GM18907 (cell line): ENCODE results near the gene CHD5.
"Not testable (repeated sequence)": the region's sequence is repeated elsewhere in the genome, so short reads cannot be mapped to it uniquely, and the experiment has no call there.

Experiments
- ATAC-seq: cut with Tn5 transposase; IDR thresholded peaks from one replicate; pipeline ENCODE4 v1.9.1; 2021; ENCODE audit warnings: mild to moderate bottlenecking, moderate library complexity; ENCODE audit not compliant: unreplicated experiment

Gene CHD5

DNA sequence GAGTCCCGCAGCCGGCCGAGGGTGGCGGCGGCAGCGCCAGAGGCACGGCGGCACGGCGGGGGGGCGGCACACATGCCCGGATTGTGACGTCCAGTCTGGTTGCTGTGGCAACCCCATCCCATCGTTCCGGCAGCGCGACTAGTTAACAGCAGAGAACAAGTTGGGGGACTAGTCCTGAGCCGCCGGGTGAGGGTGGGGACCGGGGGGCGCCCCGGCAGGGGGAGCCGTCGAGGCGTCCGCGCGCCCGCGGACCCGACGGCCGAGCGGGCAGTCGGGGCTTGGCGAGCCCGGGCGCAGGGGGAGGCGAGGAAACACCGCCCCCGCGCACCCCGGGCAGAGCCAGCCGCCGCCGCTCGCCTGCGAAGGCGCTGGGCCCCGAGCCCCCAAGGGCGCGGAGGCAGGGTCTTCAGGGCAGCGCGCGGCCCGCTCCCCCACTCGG is at the start of gene CHD5:
CHD5 (minus strand) TSS at position 54 of the 439 bp plus-strand sequence. CDS start 298 bp downstream, outside the sequence.
- ATAC-seq, result no peak

- no peak for ATAC-seq
Observed at GRCh38 chr1:6225651-6226050, 45.5 kb upstream of the CHD5 start.

GRCh38 chr1:6224718-6225117 is 44.6 kb upstream of the CHD5 start:
- ATAC-seq, result no peak

- ATAC-seq, result no peak
Observed at GRCh38 chr1:6223617-6224016, 43.5 kb upstream of the CHD5 start.

DNA sequence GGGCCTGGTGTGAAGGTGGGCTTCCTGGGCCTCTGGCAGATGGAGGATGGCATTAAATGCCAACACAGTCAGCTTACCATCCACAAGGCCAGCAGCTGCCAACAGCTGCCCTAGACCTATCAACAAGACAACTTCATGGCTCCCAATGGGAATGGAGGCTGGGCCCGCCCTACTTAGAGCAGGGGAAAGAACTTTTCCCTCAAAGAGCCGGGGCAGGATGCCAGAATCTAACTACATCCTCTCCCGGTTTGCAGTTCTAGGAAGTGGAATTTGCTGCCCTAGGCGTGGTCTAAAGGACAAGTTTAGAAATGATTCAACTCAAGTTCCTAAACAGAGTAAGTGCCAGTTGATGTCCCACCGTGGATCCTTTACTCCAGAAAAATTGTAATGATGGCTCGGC is 42.5 kb upstream of the CHD5 start:
- ATAC-seq, result no peak

DNA sequence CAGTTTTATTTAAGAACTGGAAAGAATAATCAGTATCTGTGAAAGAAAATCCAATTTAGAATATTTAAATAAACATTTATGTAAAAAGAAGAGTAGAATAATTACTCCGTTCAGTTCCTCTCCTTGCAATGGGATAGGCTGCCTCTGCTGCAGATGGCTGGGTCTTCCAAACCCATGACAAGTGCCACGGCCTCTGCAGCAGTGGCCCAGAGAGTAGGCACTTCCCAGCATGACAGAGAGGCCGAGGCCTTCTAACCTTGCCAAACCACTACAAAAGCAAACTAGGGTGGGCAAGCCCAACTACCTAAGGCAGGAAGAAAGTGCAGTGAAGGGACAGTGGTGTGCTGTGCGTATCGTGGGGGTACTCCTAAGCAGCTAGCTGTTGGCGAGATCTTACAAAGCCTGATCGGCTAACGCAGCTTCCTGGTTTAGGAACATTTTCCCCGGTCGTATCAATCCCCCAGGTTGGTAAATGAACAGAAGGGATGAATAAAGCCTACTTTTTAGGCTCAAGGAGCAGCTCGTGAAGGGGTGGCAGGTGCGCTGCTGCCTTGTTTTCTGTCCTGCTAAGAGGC is 41.2 kb upstream of the CHD5 start:
- ATAC-seq, result no peak

GRCh38 chr1:6220236-6220635 is 40.1 kb upstream of the CHD5 start:
- no peak for ATAC-seq

DNA sequence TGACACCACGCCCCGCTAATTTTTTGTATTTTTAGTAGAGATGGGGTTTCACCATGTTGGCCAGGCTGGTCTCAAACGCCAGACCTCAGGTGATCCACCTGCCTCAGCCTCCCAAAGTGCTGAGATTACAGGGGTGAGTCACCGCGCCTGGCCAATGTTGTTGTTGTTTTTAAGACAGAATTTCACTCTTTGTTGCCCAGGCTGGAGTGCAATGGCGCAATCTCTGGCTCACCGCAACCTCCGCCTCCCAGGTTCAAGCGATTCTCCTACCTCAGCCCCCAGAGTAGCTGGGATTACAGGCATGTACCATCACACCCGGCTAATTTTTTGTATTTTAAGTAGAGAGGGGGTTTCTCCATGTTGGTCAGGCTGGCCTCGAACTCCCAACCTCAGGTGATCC is 39.5 kb upstream of the CHD5 start:
- ATAC-seq, result not testable (repeated sequence)

- ATAC-seq, result no peak
Observed at GRCh38 chr1:6218375-6219164, 38.4 kb upstream of the CHD5 start.

DNA sequence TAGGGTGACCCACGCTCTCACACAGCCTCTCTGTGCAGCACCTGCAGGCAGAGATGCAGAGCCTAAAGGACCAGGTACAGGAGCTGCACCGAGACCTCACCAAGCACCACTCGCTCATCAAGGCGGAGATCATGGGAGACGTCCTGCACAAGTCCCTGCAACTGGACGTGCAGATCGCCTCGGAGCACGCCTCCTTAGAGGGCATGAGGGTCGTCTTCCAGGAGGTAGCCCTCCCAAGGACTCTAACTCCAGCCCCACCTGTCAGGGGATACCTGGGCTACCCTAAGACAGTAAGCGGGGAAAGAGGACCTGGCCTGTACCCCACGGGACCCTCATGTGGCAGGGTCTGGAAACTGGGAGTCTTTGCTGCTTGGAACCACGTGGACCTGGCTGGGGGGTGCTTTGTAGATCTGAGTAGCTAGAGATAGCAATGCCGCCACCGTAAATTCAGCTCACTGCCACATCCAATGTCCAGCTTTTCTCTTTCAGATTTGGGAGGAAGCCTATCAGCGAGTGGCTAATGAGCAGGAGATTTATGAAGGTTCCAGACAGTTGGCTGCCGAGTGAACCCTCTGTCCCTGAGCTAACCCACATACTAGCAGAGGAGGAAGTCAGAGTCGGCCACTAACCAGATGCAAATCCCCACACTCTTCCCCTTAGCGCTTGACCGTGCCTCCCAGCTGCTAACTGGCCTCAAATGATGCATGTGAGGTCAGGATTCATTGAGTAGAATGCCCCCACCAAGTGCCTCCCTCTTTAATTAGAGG is 32.3 kb upstream of the CHD5 start:
- peak; percentile 46 for ATAC-seq

DNA sequence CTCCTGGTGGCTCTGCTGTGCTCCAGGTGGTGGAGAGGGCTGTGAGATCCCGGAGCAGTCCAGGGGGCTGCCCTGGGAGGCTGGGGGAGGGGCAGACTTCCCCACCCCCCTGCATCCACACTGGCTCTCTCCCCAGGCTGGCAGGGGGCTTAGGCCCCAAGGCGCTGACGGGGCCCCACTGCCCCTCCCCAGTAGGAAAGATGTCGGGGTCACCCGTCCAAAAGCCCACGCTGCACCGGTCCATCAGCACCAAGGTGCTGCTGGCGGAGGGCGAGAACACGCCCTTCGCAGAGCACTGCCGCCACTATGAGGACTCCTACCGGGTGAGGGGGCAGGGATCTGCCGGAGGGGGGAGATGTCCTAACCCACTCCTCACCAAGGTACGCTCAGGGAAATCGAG is 31.6 kb upstream of the CHD5 start:
- no peak for ATAC-seq

GRCh38 chr1:6210591-6211355 is 30.7 kb upstream of the CHD5 start:
- no peak for ATAC-seq

GRCh38 chr1:6209661-6210580 is 29.8 kb upstream of the CHD5 start:
- no peak for ATAC-seq

GRCh38 chr1:6208723-6209660 is 28.9 kb upstream of the CHD5 start:
- ATAC-seq, result no peak

GRCh38 chr1:6207921-6208320 is 27.8 kb upstream of the CHD5 start:
- no peak for ATAC-seq

DNA sequence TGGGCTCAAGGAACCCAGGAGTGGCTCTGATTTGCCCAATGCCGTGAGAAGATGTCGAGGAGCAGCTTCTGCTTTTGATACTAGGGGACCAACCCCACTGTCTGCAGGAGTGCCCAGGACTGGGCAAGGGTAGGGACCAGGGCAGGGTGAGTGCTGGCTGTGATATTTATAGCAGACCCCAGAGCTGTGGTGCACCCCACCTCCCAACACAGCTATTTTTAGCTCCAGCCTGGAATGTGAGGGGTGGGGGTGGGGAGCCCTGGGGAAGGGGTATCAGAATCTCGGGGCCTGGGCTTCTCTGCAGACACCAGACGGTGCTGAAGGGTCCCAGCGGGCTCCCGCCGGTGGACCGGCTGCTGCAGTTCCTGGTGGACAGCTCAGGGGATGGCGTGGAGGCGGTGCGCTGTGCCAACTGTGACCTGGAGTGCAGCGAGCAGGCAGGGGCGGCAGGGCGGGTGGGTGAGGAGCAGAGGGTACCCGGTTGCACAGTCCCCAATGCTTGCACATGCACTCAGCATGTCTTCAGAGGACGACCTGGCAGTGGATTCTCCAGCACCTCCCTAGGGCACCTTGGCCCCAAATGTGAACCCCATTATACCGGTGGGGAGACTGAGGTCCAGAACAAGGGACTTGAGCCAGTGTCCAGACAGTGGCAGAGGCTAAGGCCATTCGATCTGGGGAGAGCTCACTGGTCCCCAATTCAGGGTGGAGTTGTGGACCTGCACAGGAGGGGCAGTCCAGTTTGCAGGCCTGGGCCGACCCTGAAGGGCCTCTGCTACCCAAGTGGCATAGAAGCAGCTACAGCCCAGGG is 27.2 kb upstream of the CHD5 start:
- no peak for ATAC-seq

- no peak for ATAC-seq
Observed at GRCh38 chr1:6206520-6206855, 26.4 kb upstream of the CHD5 start.

- peak; percentile 61 for ATAC-seq
Observed at GRCh38 chr1:6205849-6206519, 25.9 kb upstream of the CHD5 start, which contains the start of gene RNF207. Gene RNF207 (plus strand): TSS chr1:6206119. CDS start chr1:6206536, 417 bp downstream.
